Neural crest cell (in vitro differentiated cells): ENCODE measurements around the gene STRA6. TPM values are rescaled to one million over a fixed set of nuclear protein-coding genes. Genes with fewer than 3 reads are reported as not detected.

Experiments
- DNase-seq: peaks from one replicate; pipeline ENCODE4 v3.0.0; 2021; ENCODE audit warnings: low read depth, mixed read lengths, low spot score
- H3K27ac Mint-ChIP-seq: one replicate; pipeline ENCODE4 v1.8.0; 2021; ENCODE audit warnings: mild to moderate bottlenecking, mixed read lengths; ENCODE audit not compliant: unreplicated experiment
- H3K27me3 Mint-ChIP-seq: 2 replicates; pipeline ENCODE4 v1.8.0; 2021; ENCODE audit warnings: low read depth, mild to moderate bottlenecking, mixed read lengths
- H3K36me3 Mint-ChIP-seq: 2 replicates; pipeline ENCODE4 v1.8.0; 2021; ENCODE audit warnings: low read depth, mild to moderate bottlenecking, mixed read lengths
- H3K4me1 Mint-ChIP-seq: 2 replicates; pipeline ENCODE4 v1.8.0; 2021; ENCODE audit warnings: mixed read lengths
- H3K4me3 Mint-ChIP-seq: one replicate; pipeline ENCODE4 v1.8.0; 2021; ENCODE audit warnings: mild to moderate bottlenecking, mixed read lengths
- H3K9me3 Mint-ChIP-seq: 2 replicates; pipeline ENCODE4 v1.8.0; 2021; ENCODE audit warnings: mixed read lengths
- total RNA-seq: library from RNA; stranded (reverse); gene quantifications from 2 replicates; pipeline ENCODE4 v1.2.1, GENCODE V29; 2021
- TF ChIP-seq, protein P1 (sequence below): fragments of 200-600 bp; sonication (generic); conservative IDR thresholded peaks from 2 replicates; pipeline ENCODE4 v1.5.0; 2021; ENCODE audit warnings: antibody characterized with exemption, mild to moderate bottlenecking

STRA6 gene
- total RNA-seq, 1 donor from 2014 or later, result 138 TPM

- TF ChIP-seq, protein P1, sequence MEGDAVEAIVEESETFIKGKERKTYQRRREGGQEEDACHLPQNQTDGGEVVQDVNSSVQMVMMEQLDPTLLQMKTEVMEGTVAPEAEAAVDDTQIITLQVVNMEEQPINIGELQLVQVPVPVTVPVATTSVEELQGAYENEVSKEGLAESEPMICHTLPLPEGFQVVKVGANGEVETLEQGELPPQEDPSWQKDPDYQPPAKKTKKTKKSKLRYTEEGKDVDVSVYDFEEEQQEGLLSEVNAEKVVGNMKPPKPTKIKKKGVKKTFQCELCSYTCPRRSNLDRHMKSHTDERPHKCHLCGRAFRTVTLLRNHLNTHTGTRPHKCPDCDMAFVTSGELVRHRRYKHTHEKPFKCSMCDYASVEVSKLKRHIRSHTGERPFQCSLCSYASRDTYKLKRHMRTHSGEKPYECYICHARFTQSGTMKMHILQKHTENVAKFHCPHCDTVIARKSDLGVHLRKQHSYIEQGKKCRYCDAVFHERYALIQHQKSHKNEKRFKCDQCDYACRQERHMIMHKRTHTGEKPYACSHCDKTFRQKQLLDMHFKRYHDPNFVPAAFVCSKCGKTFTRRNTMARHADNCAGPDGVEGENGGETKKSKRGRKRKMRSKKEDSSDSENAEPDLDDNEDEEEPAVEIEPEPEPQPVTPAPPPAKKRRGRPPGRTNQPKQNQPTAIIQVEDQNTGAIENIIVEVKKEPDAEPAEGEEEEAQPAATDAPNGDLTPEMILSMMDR, result no peak
- Mint-ChIP-seq H3K4me3 (peak overlapping the region; percentile 91), H3K27ac (peak overlapping the region; percentile 86), H3K9me3 (no peaks in the 10 kb centered on the region), H3K36me3 (peaks cover 9% of the 10 kb centered on the region), H3K4me1 (peaks cover 95% of the 10 kb centered on the region), H3K27me3 (no peaks in the 10 kb centered on the region)
- no peak for DNase-seq
Measured at GRCh38 chr15:74209560-74209958, 7.0 kb upstream of the STRA6 start.

DNA sequence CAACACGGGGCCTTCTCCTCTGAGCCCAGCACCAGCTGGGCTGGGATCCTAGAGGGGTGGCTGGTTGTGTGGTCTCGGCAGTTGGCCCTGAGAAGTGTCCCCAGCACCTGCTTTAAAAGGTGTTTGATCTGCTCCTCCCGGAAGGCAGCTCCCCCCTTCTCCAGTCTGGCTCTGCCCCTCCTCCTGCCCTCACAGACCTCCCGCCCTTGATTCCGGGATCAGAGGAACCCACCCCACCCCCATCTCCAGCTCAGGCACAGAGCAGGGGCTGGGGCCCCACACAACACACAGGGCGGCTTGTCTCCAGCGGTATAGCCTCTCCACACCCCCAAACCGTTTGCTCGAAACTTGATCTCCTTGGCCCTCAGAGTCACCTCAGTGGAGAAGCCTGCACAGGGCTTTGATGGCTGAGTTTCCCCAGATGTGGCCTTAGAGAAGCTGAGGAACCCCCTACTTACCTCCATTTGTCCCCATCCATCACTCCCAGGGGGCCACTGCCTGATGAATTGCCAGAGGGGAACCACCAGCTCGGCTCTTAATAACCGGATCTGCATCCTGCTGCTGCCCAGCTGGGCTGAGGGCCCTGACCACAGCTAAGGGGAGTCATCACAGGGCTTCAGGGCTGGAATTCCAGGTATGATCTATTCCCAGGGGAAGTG lies 6.4 kb upstream of the STRA6 start:
- peaks cover 9% of the 10 kb centered on the region for H3K36me3 Mint-ChIP-seq
- peaks cover under 1% of the 10 kb centered on the region for H3K27me3 Mint-ChIP-seq
- TF ChIP-seq, protein P1, result no peak
- H3K27ac Mint-ChIP-seq, result peak overlapping the region; percentile 86
- H3K4me3 Mint-ChIP-seq, result peak overlapping the region; percentile 91
- H3K9me3 Mint-ChIP-seq, result no peaks in the 10 kb centered on the region
- peaks cover 95% of the 10 kb centered on the region for H3K4me1 Mint-ChIP-seq
- peak; percentile 55 for DNase-seq

GRCh38 chr15:74208496-74208895 lies 5.9 kb upstream of the STRA6 start:
- Mint-ChIP-seq H3K27me3 (peaks cover 6% of the 10 kb centered on the region), H3K27ac (peak overlapping the region; percentile 86), H3K4me1 (peaks cover 95% of the 10 kb centered on the region), H3K36me3 (peaks cover 9% of the 10 kb centered on the region), H3K4me3 (peak overlapping the region; percentile 91), H3K9me3 (no peaks in the 10 kb centered on the region)
- TF ChIP-seq, protein P1, result no peak
- DNase-seq, result no peak

DNA sequence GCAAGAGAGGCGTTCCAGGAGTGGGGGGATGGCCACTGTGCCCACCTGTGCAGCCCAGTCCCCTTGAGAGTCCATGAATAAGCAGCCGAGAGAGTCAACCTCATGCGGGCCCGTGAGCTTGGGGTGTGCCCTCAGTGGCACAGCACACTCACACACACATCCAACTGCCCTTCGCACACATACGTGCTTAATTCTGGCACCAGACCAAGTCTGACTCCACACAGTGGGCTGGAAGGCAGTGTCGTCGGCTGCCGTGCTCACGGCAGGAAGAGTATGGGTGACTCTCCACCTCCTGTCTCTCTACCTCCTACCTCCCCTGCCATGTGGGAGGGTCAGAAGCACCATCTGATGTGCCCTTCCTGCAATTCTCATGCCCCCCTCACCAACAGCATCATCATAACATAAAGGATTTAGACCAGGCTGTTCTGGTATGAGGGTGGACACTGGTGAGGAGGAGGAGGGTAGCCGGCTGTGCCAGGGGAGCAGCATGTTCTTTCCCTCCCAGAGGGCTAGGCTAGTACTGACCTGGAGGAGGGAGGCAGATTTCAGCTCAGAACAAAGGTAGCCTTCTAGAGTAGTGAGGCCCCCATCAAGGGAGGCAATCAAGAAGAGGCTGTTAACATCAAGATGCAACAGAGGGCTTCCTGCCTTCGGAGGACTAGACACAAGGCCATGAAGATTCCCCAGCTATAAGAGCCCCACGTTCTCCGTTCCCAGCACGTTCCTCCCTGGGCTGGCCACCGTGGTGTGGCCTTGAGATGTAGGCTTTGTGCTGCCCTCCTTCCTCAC lies 5.3 kb upstream of the STRA6 start:
- TF ChIP-seq, protein P1, result no peak
- peaks cover 6% of the 10 kb centered on the region for H3K27me3 Mint-ChIP-seq
- no peak overlapping the region for H3K27ac Mint-ChIP-seq
- no peak for DNase-seq
- peaks cover 95% of the 10 kb centered on the region for H3K4me1 Mint-ChIP-seq
- no peaks in the 10 kb centered on the region for H3K9me3 Mint-ChIP-seq
- peak overlapping the region; percentile 91 for H3K4me3 Mint-ChIP-seq
- H3K36me3 Mint-ChIP-seq, result peaks cover 9% of the 10 kb centered on the region

- H3K27ac Mint-ChIP-seq, result peak overlapping the region; percentile 16
- no peaks in the 10 kb centered on the region for H3K9me3 Mint-ChIP-seq
- no peak for DNase-seq
- peaks cover 8% of the 10 kb centered on the region for H3K36me3 Mint-ChIP-seq
- TF ChIP-seq, protein P1, result no peak
- H3K27me3 Mint-ChIP-seq, result peaks cover 6% of the 10 kb centered on the region
- peak overlapping the region; percentile 79 for H3K4me3 Mint-ChIP-seq
- peaks cover 95% of the 10 kb centered on the region for H3K4me1 Mint-ChIP-seq
Measured at GRCh38 chr15:74206801-74207281, 4.3 kb upstream of the STRA6 start.
